Measurements from ENCODE around the gene PRR36.

GRCh38 chr19:7869910-7870511 lies 4.2 kb downstream of the PRR36 start:
- TF ChIP-seq CTCF (IDR thresholded peaks at IDR 0.05), result no peak
- no peak for TF ChIP-seq POLR2A (IDR thresholded peaks at IDR 0.05)
- TF ChIP-seq POLR2AphosphoS5 (IDR thresholded peaks at IDR 0.05), result no peak
